T47D (cell line): ENCODE data around the gene PPBP.

Experiments
- DNase-seq, 2 experiments: peaks; one replicate each; pipeline versions ENCODE4 v3.0.0 to v3.0.0-alpha.2; 2011 to 2012; ENCODE audit warnings: low read depth in 1 of 2, low spot score in 1 of 2
- JUND ChIP-seq: IDR thresholded peaks from 2 replicates; pipeline ENCODE4 v1.6.1; 2012; ENCODE audit warnings: low read depth
- in situ Hi-C: cut with HindIII; loops from 2 replicates; pipeline ENCODE4 v1.10.0; 2016; ENCODE audit warnings: low sequenced_read_pairs, low pct_unique_long_range_greater_than_20kb

Gene PPBP

GRCh38 chr4:73988061-73988460 is at the start of gene PPBP:
PPBP (minus strand) TSS chr4:73988190; CDS start chr4:73988103, 87 bp downstream.
- no peak for TF ChIP-seq JUND
- in situ Hi-C loops: no loop called here
- no peak for DNase-seq

GRCh38 chr4:74037076-74037955 is 49.3 kb upstream of the PPBP start:
- in situ Hi-C loops: no loop called here
- no peak for DNase-seq
- no peak for TF ChIP-seq JUND

- in situ Hi-C loops: no loop called here
- DNase-seq: no peak
- no peak for TF ChIP-seq JUND
Observed at GRCh38 chr4:74033739-74034138, 45.7 kb upstream of the PPBP start.

- no peak for DNase-seq
- in situ Hi-C loops: no loop called here
- TF ChIP-seq JUND: no peak
Observed at GRCh38 chr4:74032064-74032463, 44.1 kb upstream of the PPBP start.

GRCh38 chr4:74031576-74031975 is 43.6 kb upstream of the PPBP start:
- TF ChIP-seq JUND: no peak
- no peak for DNase-seq
- in situ Hi-C loops: no loop called here

- in situ Hi-C loops: no loop called here
Observed at GRCh38 chr4:74030285-74030684, 42.3 kb upstream of the PPBP start.

GRCh38 chr4:74028504-74028903 is 40.5 kb upstream of the PPBP start:
- DNase-seq: no peak
- TF ChIP-seq JUND: no peak
- in situ Hi-C loops: no loop called here

More at GRCh38 chr4:74030285-74030684, 42.3 kb upstream of the PPBP start:
- no peak for DNase-seq
- no peak for TF ChIP-seq JUND

- DNase-seq: no peak
- no peak for TF ChIP-seq JUND
- in situ Hi-C loops: no loop called here
Observed at GRCh38 chr4:74023709-74024108, 35.7 kb upstream of the PPBP start.

GRCh38 chr4:74021601-74022000 is 33.6 kb upstream of the PPBP start:
- TF ChIP-seq JUND: no peak
- in situ Hi-C loops: no loop called here
- DNase-seq: no peak

GRCh38 chr4:74018771-74019170 is 30.8 kb upstream of the PPBP start:
- in situ Hi-C loops: no loop called here
- no peak for DNase-seq

GRCh38 chr4:74018116-74018515 is 30.1 kb upstream of the PPBP start:
- TF ChIP-seq JUND: no peak
- in situ Hi-C loops: no loop called here
- no peak for DNase-seq

More at GRCh38 chr4:74018771-74019170, 30.8 kb upstream of the PPBP start:
- no peak for TF ChIP-seq JUND

GRCh38 chr4:74016068-74016467 is 28.1 kb upstream of the PPBP start:
- DNase-seq: no peak
- in situ Hi-C loops: no loop called here
- no peak for TF ChIP-seq JUND

- in situ Hi-C loops: no loop called here
- TF ChIP-seq JUND: no peak
- no peak for DNase-seq
Observed at GRCh38 chr4:74015126-74015780, 27.3 kb upstream of the PPBP start.
